Measurements from ENCODE around the gene EXOC8.

EXOC8 gene

DNA sequence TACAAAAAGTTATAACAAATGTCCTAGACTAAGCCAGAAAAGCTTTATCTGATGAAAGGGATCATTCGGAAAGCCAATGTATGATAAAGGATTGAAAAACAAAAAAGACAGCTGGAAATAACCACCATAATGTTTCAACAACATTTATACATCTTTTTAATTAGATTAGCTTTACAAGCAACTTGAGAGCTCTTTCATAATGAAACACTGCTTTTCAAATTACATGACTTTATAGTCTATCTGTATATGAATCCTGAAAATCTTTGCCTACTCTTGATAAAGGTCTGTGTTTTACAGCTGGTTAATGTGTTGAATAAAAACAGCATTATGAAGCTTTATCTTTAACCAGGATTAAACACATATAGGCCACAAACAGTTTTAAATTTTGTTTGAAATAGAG lies 26.0 kb upstream of the EXOC8 start:
- no peak for TF ChIP-seq CTCF (IDR thresholded peaks at IDR 0.05; ENCODE audit: low read depth, low read length, missing control alignments)

DNA sequence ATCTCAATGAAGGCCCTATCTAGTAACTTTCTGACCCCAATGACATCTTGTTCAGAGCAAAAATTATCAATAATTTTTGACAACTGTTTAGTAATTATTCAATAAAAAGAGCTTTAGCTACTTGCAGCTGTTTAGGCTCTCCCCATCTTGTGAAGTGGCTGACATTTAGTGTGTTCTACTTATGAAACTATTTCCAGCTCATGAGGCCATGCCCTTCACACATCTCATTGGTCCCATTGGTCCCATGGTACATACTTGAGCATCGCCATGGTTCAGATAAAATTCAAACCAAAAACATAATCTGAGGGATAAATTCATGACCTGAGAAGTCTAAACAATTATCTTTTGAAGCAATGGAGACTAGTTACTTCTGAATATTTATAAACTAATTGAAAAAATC lies 24.7 kb upstream of the EXOC8 start:
- no peak overlapping the region for H3K4me3 ChIP-seq (replicated peaks; ENCODE audit: low read depth, low read length)
- no peak for TF ChIP-seq CTCF (IDR thresholded peaks at IDR 0.05; ENCODE audit: low read depth, low read length, missing control alignments)
- DNase-seq (ENCODE audit: extremely low read depth, low read depth), result no peak

More for the DNA sequence above, 26.0 kb upstream of the EXOC8 start:
- no peak for DNase-seq (ENCODE audit: extremely low read depth, low read depth)
- no peak overlapping the region for H3K4me3 ChIP-seq (replicated peaks; ENCODE audit: low read depth, low read length)

DNA sequence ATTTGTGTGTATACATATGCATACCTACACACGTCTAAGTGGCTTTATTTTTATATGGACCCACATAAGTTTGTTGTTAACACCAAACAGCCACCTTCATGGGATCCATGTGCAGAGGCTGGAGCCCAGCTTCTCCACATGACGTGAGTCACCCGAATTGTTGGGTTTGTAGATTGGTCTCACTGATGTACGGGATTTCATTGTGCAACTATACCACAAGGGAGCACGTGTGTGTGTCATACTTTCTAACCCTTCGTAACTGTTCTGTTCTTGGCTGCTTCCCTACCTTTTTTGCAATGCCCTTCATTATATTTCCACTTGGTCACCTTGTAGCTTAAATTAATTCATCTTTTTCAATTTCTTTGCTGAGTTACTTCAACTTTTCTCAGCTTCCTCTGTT lies 21.5 kb upstream of the EXOC8 start:
- no peak for TF ChIP-seq CTCF (IDR thresholded peaks at IDR 0.05; ENCODE audit: low read depth, low read length, missing control alignments)
- peak; percentile 49 for DNase-seq (ENCODE audit: extremely low read depth, low read depth)
- H3K4me3 ChIP-seq (replicated peaks; ENCODE audit: low read depth, low read length), result no peak overlapping the region

GRCh38 chr1:231357831-231358354 lies 20.2 kb upstream of the EXOC8 start:
- no peak overlapping the region for H3K4me3 ChIP-seq (replicated peaks; ENCODE audit: low read depth, low read length)
- DNase-seq (ENCODE audit: extremely low read depth, low read depth), result no peak
- TF ChIP-seq CTCF (IDR thresholded peaks at IDR 0.05; ENCODE audit: low read depth, low read length, missing control alignments), result peak; percentile 71

GRCh38 chr1:231357187-231357772 lies 19.6 kb upstream of the EXOC8 start:
- no peak for DNase-seq (ENCODE audit: extremely low read depth, low read depth)
- H3K4me3 ChIP-seq (replicated peaks; ENCODE audit: low read depth, low read length), result no peak overlapping the region
- no peak for TF ChIP-seq CTCF (IDR thresholded peaks at IDR 0.05; ENCODE audit: low read depth, low read length, missing control alignments)

DNA sequence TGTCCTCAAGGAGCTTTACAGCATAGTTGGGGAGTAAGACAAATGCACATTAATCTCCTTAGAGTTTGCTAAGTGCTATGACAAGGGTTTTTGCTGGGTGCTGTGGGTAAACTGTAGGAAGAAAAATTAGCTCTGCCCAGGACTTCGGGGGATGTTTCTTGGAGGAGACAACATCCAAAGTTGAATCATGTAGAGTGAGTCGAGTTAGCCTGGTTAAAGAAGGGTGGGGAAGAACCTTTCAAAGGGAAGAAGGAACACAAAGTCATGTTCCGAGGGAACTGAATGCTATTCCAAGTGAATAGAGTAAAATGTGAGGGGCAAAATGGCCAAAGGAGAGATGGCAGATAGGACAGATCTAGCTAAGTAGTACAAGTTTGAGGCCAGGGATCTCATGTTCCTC lies 17.5 kb upstream of the EXOC8 start:
- DNase-seq (ENCODE audit: extremely low read depth, low read depth), result no peak
- TF ChIP-seq CTCF (IDR thresholded peaks at IDR 0.05; ENCODE audit: low read depth, low read length, missing control alignments), result no peak
- H3K4me3 ChIP-seq (replicated peaks; ENCODE audit: low read depth, low read length), result no peak overlapping the region

All from HFF-Myc (cell line).